ENCODE data around the gene SLC25A17. TPM values are rescaled to one million over a fixed set of nuclear protein-coding genes. Genes with fewer than 3 reads are reported as not detected.
"Not testable (repeated sequence)": the region's sequence is repeated elsewhere in the genome, so short reads cannot be mapped to it uniquely, and the experiment has no call there.

SLC25A17 gene
- total and polyA plus RNA-seq, 4 experiments from 2014 or later: 15.4 to 19.5 (median 16.5) TPM

DNA sequence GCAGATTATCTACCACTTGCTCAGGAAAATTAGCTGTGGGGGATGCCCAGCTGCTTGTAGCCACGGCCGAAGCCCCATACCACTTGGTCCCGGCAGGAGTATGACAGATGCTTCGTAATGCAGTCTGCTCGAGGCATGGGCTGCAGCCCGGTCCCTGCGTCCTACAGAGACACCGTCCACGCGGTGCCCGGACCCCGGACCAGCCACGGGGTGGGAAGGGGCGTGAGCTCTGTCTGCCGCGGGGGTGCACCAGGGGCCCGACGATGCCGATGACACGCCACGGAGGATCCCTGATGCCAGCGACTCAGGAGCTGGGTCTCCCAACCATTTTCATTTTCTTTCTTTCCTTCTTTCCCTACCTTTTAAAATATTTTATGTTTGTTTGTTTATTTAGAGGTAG, 30.0 kb downstream of the SLC25A17 start:
- H3K27ac ChIP-seq (ENCODE audit: low read depth, low read length): no peak overlapping the region
- peaks cover 41 to 54% of the 10 kb centered on the region in 2 donors for H3K36me3 Mint-ChIP-seq
- no peaks in the 10 kb centered on the region for H3K9me3 ChIP-seq (ENCODE audit: control insufficient read depth in 1 of 2, low read length in 2 of 2)
- no peak overlapping the region for H3K4me3 Mint-ChIP-seq
- H3K27me3 Mint-ChIP-seq: no peaks in the 10 kb centered on the region
- H3K27me3 ChIP-seq (ENCODE audit: insufficient read depth, low read length): no peaks in the 10 kb centered on the region
- no peaks in the 10 kb centered on the region for H3K4me1 ChIP-seq (ENCODE audit: insufficient read depth, low read length)
- peaks cover 0 to 5% (median under 1%) of the 10 kb centered on the region in 4 donors for H3K4me1 Mint-ChIP-seq
- peaks cover 21% of the 10 kb centered on the region for H3K36me3 ChIP-seq (ENCODE audit: insufficient read depth, low read length)
- DNase-seq: no peak
- peak overlapping the region in 1 of 7 donors; percentile 42 for H3K27ac Mint-ChIP-seq
- H3K9me3 Mint-ChIP-seq: peaks cover 0 to 2% (median 0%) of the 10 kb centered on the region in 8 donors
- intact Hi-C loops (cut with micrococcal nuclease): no loop called here
- ChIA-PET POLR2A (ENCODE audit: partially characterized antibody) (interaction anchor here (0.5 kb wide), 1 partner anchor 41 kb away, joined by 3 read pairs; no protein-coding TSS in a partner anchor), CTCF (ENCODE audit: partially characterized antibody) (no interaction called here)
- no peak overlapping the region for H3K4me3 ChIP-seq (ENCODE audit: low read length in 2 of 2)

GRCh38 chr22:40782521-40782920, 36.6 kb downstream of the SLC25A17 start:
- H3K4me3 Mint-ChIP-seq: no peak overlapping the region
- peaks cover 0 to 1% (median 0%) of the 10 kb centered on the region in 4 donors for H3K4me1 Mint-ChIP-seq
- no peak for DNase-seq
- ChIA-PET POLR2A (ENCODE audit: partially characterized antibody) (no interaction called here), CTCF (ENCODE audit: partially characterized antibody) (no interaction called here)
- H3K36me3 ChIP-seq (ENCODE audit: insufficient read depth, low read length): peaks cover 11% of the 10 kb centered on the region
- H3K27me3 ChIP-seq (ENCODE audit: insufficient read depth, low read length): no peaks in the 10 kb centered on the region
- intact Hi-C loops (cut with micrococcal nuclease): no loop called here
- no peak overlapping the region for H3K4me3 ChIP-seq (ENCODE audit: low read length in 2 of 2)
- H3K36me3 Mint-ChIP-seq: peaks cover 23 to 34% of the 10 kb centered on the region in 2 donors
- H3K9me3 ChIP-seq (ENCODE audit: control insufficient read depth in 1 of 2, low read length in 2 of 2): no peaks in the 10 kb centered on the region
- H3K27me3 Mint-ChIP-seq: no peaks in the 10 kb centered on the region
- no peaks in the 10 kb centered on the region for H3K4me1 ChIP-seq (ENCODE audit: insufficient read depth, low read length)
- no peak overlapping the region for H3K27ac Mint-ChIP-seq
- H3K27ac ChIP-seq (ENCODE audit: low read depth, low read length): no peak overlapping the region
- H3K9me3 Mint-ChIP-seq: no peaks in the 10 kb centered on the region

- DNase-seq; POLR2A ChIA-PET (ENCODE audit: partially characterized antibody); H3K9me3 Mint-ChIP-seq; H3K27me3 ChIP-seq (ENCODE audit: insufficient read depth, low read length); H3K9me3 ChIP-seq (ENCODE audit: control insufficient read depth in 1 of 2, low read length in 2 of 2); H3K4me1 Mint-ChIP-seq; intact Hi-C loops (cut with micrococcal nuclease); H3K27ac Mint-ChIP-seq; H3K4me1 ChIP-seq (ENCODE audit: insufficient read depth, low read length); H3K27me3 Mint-ChIP-seq; H3K27ac ChIP-seq (ENCODE audit: low read depth, low read length); H3K4me3 ChIP-seq (ENCODE audit: low read length in 2 of 2); H3K4me3 Mint-ChIP-seq: not testable (repeated sequence)
- CTCF ChIA-PET (ENCODE audit: partially characterized antibody): interaction anchor here (1.3 kb wide), 1 partner anchor 99 kb away, joined by 6 read pairs; no protein-coding TSS in a partner anchor
- H3K36me3 Mint-ChIP-seq: peaks cover 28 to 32% of the 10 kb centered on the region in 2 donors
- H3K36me3 ChIP-seq (ENCODE audit: insufficient read depth, low read length): peaks cover 11% of the 10 kb centered on the region
Measured at GRCh38 chr22:40781749-40782148, 37.4 kb downstream of the SLC25A17 start.

DNA sequence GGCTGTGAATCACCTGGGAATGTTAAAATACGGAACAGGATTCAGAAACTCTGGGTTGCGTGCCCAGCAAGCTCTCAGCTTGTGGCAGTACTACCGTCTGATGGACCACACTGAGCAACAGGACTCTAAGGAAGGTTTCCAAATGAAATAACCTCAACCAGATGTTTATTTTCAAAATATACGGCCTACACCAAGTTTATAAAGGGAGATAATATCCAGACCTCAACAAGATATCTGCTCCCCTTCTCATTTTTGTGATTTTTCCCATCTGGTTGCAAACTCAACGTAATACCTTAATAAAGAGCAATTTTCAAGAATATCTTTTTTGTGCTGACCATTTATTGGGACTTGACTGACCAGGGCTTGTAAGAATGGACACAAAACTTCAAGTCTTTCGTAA, 49.4 kb downstream of the SLC25A17 start:
- intact Hi-C loops (cut with micrococcal nuclease): no loop called here
- Mint-ChIP-seq H3K9me3 (no peaks in the 10 kb centered on the region), H3K4me1 (peaks cover 6 to 11% (median 9%) of the 10 kb centered on the region in 4 donors), H3K27ac (peak overlapping the region in 1 of 7 donors; percentile 46), H3K4me3 (no peak overlapping the region), H3K27me3 (no peaks in the 10 kb centered on the region), H3K36me3 (peaks cover 18 to 31% of the 10 kb centered on the region in 2 donors)
- ChIA-PET POLR2A (ENCODE audit: partially characterized antibody) (no interaction called here), CTCF (ENCODE audit: partially characterized antibody) (interaction anchor here (0.7 kb wide), 1 partner anchor 87 kb away, joined by 4 read pairs; no protein-coding TSS in a partner anchor)
- H3K9me3 ChIP-seq (ENCODE audit: control insufficient read depth in 1 of 2, low read length in 2 of 2): no peaks in the 10 kb centered on the region
- peaks cover 13% of the 10 kb centered on the region for H3K36me3 ChIP-seq (ENCODE audit: insufficient read depth, low read length)
- peaks cover 11% of the 10 kb centered on the region for H3K4me1 ChIP-seq (ENCODE audit: insufficient read depth, low read length)
- H3K27me3 ChIP-seq (ENCODE audit: insufficient read depth, low read length): no peaks in the 10 kb centered on the region
- no peak for DNase-seq
- no peak overlapping the region for H3K27ac ChIP-seq (ENCODE audit: low read depth, low read length)
- no peak overlapping the region for H3K4me3 ChIP-seq (ENCODE audit: low read length in 2 of 2)

DNA sequence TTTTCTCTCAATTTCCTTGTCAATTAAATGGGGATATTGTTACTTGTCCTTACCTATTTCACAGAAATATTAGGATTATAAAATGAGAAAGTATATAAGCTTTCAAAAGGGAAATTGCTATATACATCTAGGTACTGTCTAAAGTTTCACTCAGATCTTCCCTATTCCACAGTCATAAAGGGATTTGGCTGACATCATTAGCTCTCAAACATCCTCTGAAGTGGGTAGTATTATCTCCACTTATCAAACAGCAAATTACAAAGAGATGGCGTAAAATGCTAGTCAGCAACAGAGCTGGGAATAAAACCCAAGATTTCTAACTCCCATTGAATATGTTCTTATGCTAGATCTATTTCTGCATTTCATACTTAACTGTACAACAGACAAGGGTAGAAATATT, 50.9 kb downstream of the SLC25A17 start:
- Mint-ChIP-seq H3K4me1 (peaks cover 11 to 19% (median 14%) of the 10 kb centered on the region in 4 donors), H3K27me3 (no peaks in the 10 kb centered on the region), H3K9me3 (no peaks in the 10 kb centered on the region), H3K4me3 (no peak overlapping the region), H3K27ac (peak overlapping the region in 1 of 7 donors; percentile 7), H3K36me3 (peaks cover 11 to 24% of the 10 kb centered on the region in 2 donors)
- Histone ChIP-seq H3K4me3 (ENCODE audit: low read length in 2 of 2) (no peak overlapping the region), H3K4me1 (ENCODE audit: insufficient read depth, low read length) (peaks cover 19% of the 10 kb centered on the region), H3K27ac (ENCODE audit: low read depth, low read length) (no peak overlapping the region), H3K36me3 (ENCODE audit: insufficient read depth, low read length) (peaks cover 5% of the 10 kb centered on the region), H3K27me3 (ENCODE audit: insufficient read depth, low read length) (no peaks in the 10 kb centered on the region), H3K9me3 (ENCODE audit: control insufficient read depth in 1 of 2, low read length in 2 of 2) (no peaks in the 10 kb centered on the region)
- intact Hi-C loops (cut with micrococcal nuclease): no loop called here
- no peak for DNase-seq
- POLR2A ChIA-PET (ENCODE audit: partially characterized antibody): interaction anchor here (0.8 to 1.5 kb wide), 3 partner anchors 8 to 270 kb away, joined by 3 read pairs; no protein-coding TSS in a partner anchor
- CTCF ChIA-PET (ENCODE audit: partially characterized antibody): interaction anchor here (4.1 kb wide), 1 partner anchor 85 kb away, joined by 20 read pairs; no protein-coding TSS in a partner anchor

GRCh38 chr22:40766956-40767355, 52.2 kb downstream of the SLC25A17 start:
- Mint-ChIP-seq H3K4me1 (peaks cover 11 to 19% (median 15%) of the 10 kb centered on the region in 4 donors), H3K4me3 (no peak overlapping the region), H3K27ac (no peak overlapping the region)

GRCh38 chr22:40764763-40765441, 54.2 kb downstream of the SLC25A17 start:
- Histone ChIP-seq H3K9me3 (ENCODE audit: control insufficient read depth in 1 of 2, low read length in 2 of 2) (no peaks in the 10 kb centered on the region), H3K36me3 (ENCODE audit: insufficient read depth, low read length) (no peaks in the 10 kb centered on the region), H3K4me3 (ENCODE audit: low read length in 2 of 2) (no peak overlapping the region), H3K4me1 (ENCODE audit: insufficient read depth, low read length) (peaks cover 19% of the 10 kb centered on the region), H3K27ac (ENCODE audit: low read depth, low read length) (no peak overlapping the region), H3K27me3 (ENCODE audit: insufficient read depth, low read length) (no peaks in the 10 kb centered on the region)
- ChIA-PET CTCF (ENCODE audit: partially characterized antibody) (interaction anchor here (0.7 to 4.1 kb wide), 2 partner anchors 74 to 82 kb away, joined by 3 to 20 read pairs; no protein-coding TSS in a partner anchor), POLR2A (ENCODE audit: partially characterized antibody) (interaction anchor here (0.6 to 1.3 kb wide), 4 partner anchors 10 to 82 kb away, joined by 3 to 4 read pairs (median 4); no protein-coding TSS in a partner anchor)
- H3K27ac Mint-ChIP-seq: peak overlapping the region; percentile 64 to 94 (median 88)
- H3K36me3 Mint-ChIP-seq: peaks cover 0 to 7% of the 10 kb centered on the region in 2 donors
- intact Hi-C loops (cut with micrococcal nuclease): loop anchor here (1.0 to 5.0 kb wide), 2 partner anchors 38 to 82 kb away; no protein-coding TSS in a partner anchor
- peak overlapping the region in 7 of 8 donors; percentile 10 to 77 (median 48) for H3K4me3 Mint-ChIP-seq
- no peaks in the 10 kb centered on the region for H3K9me3 Mint-ChIP-seq
- peaks cover 11 to 19% (median 15%) of the 10 kb centered on the region in 4 donors for H3K4me1 Mint-ChIP-seq
- no peaks in the 10 kb centered on the region for H3K27me3 Mint-ChIP-seq
- DNase-seq: peak in 4 of 5 donors; percentile 11 to 25 (median 17)

More at GRCh38 chr22:40766956-40767355, 52.2 kb downstream of the SLC25A17 start:
- H3K27me3 ChIP-seq (ENCODE audit: insufficient read depth, low read length): no peaks in the 10 kb centered on the region
- H3K27ac ChIP-seq (ENCODE audit: low read depth, low read length): no peak overlapping the region
- Mint-ChIP-seq H3K36me3 (peaks cover 11 to 22% of the 10 kb centered on the region in 2 donors), H3K9me3 (no peaks in the 10 kb centered on the region), H3K27me3 (no peaks in the 10 kb centered on the region)
- H3K4me1 ChIP-seq (ENCODE audit: insufficient read depth, low read length): peaks cover 19% of the 10 kb centered on the region
- H3K9me3 ChIP-seq (ENCODE audit: control insufficient read depth in 1 of 2, low read length in 2 of 2): no peaks in the 10 kb centered on the region
- ChIA-PET POLR2A (ENCODE audit: partially characterized antibody) (interaction anchor here (0.6 to 1.5 kb wide), 2 partner anchors 9 to 55 kb away, joined by 3 read pairs; no protein-coding TSS in a partner anchor), CTCF (ENCODE audit: partially characterized antibody) (interaction anchor here (4.1 kb wide), 1 partner anchor 84 kb away, joined by 20 read pairs; no protein-coding TSS in a partner anchor)
- peaks cover 5% of the 10 kb centered on the region for H3K36me3 ChIP-seq (ENCODE audit: insufficient read depth, low read length)
- intact Hi-C loops (cut with micrococcal nuclease): no loop called here
- no peak overlapping the region for H3K4me3 ChIP-seq (ENCODE audit: low read length in 2 of 2)
- DNase-seq: no peak
